Medulla oblongata (tissue), 1 donor: ENCODE results near the gene CUX1.

Experiments
- DNase-seq: peaks from one replicate; pipeline ENCODE4 v3.0.0-alpha.2; 2015; ENCODE audit errors: extremely low spot score

Gene CUX1

DNA sequence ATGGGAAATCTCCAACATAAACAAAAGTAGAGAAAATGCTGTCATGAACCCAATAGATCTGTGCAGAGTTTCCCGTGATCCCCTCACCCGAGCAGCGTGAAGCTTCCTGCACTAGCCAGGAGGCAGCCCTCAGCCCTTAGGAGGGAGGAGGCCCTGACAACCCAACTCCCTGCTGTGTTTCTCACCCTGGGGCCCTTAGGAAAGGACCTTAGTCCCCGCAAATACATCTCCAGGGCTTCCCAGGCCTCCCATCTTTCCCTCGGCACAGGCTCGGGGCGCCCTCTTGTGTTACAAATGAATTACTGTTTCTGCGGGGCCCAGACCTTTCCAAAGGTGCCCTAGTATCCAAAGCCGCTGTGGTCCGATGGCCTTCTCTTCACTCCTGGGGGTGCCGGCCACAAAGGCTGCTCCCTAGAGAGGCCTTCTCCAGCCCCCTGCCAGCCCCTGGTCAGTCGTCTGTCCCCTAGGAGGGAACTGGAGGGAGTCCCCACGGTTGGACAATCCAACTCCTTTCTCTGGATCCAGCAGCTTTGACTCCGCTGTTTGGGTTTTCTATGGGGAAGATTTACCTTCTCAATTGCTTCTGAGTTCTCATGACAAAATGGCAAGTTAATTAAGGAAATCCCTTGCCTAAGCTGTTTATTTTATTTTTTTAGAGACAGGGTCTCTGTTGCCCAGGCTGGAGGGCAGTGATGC lies 419.3 kb downstream of the CUX1 start:
- peak; percentile 78 for DNase-seq

DNA sequence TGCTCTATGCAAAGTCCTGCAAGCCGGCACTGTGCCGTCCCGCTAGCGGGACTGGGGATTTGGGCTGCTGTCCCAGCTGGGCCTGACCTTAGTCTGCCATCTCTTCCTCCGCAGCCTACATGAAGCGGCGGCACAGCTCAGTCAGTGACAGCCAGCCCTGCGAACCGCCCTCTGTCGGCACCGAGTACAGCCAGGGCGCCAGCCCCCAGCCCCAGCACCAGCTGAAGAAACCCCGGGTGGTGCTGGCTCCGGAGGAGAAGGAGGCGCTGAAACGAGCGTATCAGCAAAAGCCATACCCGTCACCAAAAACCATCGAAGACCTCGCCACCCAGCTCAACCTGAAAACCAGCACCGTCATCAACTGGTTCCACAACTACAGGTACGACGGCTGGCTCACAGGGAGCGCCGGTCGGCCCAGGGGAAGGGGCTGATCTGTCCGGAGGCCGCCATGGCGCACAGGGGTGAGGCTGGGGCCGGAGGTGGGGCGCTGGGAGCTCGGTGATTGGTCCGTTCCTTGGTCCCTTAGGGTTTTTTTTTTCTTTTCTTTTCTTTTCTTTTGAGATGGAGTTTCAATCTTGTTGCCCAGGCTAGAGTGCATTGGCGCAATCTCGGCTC lies 421.9 kb downstream of the CUX1 start:
- DNase-seq, result no peak

DNA sequence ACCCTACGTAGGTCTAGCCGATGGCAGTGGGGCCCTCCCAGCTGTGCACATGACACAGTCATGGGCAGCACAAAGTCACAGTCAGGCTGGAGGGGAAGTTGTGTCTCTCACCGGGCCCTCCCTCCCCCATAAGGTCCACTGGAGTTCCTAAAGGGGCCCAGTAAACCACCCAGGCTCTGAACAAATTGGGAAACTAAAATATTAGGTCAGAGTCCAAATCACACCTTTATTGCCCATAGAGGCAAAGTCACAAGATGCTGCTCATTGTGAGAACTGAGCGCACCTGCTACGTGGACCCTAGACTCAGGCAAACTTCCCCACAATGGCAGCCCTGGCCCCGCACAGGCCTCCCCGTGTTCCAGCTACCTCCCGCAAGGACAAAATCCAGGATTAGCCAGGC lies 424.0 kb downstream of the CUX1 start:
- DNase-seq, result no peak

DNA sequence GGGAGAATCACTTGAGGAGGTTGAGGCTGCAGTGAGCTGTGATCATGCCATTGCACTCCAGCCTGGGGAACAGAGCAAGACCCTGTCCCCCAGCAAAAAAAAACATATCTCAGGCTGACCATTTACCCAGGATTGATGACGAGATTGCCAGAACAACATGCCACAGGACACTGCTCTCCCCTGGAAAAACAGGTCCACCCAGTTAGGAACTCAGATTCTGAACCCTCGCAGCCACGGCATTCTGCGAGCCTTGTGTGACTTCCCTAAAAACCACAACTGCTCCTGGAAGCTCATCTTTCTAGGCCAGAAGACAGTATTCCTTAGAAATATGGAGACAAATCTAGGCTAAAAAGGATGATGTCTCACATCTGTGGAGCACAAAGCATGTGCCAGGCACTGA lies 427.2 kb downstream of the CUX1 start:
- DNase-seq, result no peak

DNA sequence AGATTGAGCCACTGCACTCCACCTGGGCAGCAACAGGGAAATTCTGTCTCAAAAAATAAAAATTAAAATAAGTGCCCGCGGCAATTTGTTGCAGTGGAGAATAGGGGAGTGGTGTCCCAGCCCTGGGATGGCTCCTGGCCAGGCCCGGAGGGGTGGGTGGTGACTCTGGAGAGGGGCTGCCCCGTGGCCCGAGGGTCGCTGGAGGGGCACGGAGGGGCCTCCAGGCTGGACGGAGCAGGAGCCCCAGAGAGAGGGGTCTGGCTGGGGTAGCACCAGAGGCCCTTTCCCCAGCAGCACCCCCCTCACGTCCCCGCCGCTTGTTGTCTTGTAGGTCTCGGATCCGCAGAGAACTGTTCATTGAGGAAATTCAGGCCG lies 430.6 kb downstream of the CUX1 start:
- no peak for DNase-seq

DNA sequence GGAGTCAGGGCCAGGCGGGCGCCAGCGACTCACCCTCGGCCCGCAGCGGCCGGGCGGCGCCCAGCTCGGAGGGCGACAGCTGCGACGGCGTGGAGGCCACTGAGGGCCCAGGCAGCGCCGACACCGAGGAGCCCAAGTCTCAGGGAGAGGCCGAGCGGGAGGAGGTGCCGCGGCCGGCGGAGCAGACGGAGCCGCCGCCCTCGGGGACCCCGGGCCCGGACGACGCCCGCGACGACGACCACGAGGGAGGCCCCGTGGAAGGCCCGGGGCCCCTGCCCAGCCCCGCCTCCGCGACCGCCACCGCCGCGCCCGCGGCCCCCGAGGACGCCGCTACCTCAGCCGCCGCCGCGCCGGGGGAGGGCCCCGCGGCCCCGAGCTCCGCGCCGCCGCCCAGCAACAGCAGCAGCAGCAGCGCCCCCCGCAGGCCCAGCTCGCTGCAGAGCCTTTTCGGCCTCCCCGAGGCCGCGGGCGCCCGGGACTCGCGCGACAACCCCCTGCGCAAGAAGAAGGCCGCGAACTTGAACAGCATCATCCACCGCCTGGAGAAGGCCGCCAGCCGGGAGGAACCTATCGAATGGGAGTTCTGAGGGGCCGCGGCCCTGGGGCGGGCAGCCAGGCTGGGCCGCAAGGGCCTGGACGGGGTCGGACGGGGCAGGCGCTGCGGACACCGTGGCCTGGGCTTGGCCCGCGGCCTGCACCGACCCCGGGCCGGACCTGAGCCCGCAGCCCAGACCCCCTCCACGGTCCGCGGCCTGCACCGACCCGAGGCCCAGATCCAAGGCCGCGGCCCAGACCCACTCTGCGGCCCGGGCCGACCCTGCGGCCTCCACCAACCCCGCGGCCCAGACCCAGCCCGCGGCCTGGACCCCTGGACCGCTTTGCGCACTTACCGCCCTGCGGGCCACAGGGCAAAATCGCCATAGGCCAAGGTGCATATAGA lies 431.3 kb downstream of the CUX1 start:
- DNase-seq, result no peak

DNA sequence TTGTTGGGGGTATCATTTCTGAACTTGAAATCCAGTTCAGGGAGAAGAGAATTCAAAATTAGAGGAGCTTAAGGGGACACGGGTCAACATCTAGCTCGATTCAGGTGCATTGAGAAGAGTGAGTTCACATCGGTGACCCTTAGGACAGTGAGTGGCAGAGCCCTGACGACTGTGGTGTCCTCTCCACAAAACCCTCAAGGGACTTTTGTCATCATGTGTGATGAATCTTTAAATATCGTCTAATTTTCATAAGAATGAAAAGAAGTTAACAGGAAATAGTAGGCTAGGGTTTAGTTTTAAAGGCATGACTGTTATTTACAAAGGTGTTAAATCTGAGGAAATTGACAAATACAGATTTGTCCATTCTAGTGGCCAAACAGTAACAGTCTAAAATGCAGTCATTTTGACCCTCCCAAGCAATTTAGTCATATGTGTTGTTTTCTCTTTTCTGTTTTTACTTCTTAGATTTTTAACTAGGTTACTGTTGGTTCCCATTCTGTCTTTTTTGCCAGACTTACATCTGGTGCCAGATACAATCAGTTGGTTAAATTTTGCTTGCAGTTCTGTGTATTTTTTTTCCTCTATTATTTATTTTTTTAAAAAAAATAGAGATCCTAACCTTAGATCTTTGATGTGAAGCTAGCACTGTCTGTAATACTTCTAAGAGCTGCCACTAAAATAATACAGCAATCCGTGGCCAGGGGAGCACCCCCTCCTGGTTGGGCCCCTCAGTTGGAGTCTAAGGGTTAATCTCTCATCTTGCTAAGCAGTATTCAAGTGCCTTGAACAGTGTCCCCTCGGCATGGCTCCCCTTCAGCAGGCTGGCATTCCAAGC lies 434.3 kb downstream of the CUX1 start:
- no peak for DNase-seq

DNA sequence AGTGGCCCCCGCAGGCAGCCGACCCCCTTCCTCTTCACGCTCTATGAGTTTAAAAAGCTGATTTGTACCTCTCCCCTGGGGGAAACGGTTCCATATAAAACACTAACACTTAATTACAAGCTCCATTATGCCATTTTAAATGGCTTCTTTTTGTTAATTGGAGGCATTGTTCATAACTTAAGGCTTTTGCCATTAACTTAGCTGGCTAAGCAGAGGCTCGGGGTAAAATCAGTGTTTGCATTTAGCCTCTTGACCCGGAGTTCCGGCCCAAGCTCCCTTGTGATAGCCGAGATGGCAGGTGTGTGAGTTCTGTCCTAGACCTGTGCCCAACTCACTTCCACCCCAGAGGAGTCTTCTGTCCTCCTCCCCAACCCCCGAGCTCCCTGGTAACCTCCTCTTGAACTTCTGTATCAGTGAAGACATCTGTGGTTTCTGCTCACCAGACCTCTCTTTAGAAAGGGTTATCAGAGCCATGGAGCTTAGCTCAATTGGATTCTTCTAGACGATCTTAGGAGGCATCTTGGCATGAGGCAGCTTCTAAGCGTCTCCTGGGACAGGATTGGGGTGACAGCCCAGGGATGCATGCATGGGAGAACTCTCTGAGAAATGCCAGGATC lies 435.0 kb downstream of the CUX1 start:
- DNase-seq, result no peak

DNA sequence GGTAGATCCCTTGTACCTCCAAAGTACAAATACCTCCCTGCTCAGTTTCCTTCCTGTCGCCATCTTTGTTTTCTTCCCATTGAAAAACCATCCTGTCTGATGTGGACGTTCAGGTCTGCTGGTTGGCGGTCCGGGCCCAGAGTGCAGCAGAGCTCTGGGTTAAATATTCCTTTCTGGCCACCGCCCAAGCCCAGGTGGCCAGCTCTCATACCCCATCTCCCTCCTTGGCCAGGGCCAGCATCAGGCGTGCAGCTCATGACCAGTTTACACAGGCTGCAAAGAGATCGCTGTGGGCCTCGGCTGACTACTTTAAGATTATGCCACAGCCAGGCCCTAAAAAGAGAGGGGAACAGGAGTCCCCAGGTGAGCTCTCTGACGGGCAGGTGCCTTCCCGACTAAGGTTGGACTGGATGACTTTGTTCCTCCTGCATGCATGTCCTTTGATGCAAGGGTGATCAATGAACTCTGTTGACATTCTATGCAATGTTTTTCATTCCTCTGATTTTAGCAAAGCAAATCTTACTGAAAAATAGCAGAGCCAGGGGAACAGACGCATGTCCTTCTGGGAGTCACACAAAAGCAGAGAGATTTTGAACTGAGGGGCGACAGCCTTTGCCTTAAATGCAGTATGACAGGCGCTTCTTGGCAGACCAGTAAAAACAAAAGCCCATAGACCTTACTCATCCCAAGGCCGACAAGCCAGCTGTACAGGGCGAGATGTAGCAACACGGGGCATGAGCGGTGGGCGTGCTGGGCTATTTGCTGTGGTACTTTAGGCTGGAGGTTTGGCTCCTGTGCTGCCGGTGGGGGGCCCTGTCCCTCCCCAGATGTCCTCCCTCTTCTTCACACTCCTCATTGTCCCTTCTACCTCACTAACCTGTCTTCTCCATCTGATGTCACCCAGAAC lies 435.9 kb downstream of the CUX1 start:
- no peak for DNase-seq

DNA sequence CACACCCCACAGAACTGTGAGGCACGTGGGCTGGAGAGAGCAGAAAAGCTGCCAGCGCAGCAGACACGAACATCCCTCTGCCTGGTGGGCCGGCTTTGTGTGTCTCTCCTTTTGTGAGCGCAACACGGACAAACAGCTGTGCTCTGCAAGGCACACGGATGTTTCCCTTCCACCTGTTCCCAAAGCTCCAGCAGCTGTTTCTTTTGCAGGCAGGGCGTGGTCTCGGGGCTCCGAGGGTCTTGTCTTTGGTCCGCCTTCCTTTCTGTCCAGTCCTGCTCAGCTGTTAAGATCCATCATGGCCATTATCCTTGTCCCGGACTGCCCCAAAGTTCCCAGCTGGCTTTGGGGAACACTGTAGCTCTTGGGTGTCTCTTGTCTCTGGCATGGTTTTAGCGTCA lies 436.5 kb downstream of the CUX1 start:
- DNase-seq, result no peak

DNA sequence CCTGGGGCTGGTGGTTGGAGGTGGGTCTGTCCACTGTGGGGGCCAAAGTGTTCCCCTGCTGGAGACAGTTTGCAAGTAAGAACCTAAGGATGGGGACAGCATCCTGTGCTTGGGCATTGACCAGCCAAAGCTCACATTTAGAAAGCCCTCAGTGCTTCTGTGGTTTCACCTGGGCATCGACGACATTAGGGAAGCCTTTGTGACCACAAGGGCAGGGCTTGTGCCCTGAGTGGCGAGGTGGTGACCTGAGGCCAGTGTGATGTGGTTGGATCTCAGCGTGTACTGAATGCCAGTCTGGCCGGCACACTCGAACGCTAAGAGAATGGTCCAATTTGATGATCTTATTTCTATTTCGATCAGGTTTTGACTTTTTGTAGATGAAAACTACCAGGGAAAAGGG lies 437.1 kb downstream of the CUX1 start:
- DNase-seq, result no peak

DNA sequence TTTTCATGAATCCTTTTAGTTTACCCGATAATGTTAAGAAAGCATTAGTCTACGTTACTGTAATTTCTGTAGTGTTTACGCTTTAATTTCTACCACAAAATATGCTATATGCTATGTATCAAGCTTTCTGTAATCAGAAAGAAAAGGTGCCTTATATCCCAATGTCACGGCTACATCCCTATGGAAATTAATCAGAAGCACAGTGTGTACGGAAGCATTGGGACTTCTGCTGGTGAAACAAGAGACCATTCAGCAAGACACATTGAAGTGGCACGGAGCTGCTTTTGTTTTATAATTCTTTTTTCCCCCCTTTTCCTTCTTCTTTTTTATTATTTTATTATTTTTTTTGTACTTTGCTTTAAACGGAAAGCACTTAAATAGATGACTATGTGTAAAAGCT lies 438.1 kb downstream of the CUX1 start:
- DNase-seq, result peak; percentile 38

DNA sequence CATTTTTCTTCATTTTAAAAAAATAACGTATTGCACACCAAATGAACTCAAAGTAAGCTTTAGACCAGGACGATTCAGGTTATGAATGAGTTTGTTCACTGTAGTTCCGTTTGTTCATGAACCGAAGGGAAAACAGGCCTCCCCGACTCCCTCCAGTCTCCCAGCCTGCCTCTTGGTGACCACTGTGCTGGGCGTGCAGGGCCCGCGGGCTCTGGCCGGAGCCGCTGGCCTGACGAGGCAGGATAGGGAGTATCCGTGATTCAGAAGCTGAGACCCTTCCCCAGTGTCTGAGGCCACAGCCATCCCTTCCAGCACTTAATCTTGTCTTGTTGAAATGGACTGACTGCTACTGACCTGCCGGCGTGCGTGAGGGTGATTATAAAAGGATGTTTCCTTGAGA lies 438.5 kb downstream of the CUX1 start:
- no peak for DNase-seq

DNA sequence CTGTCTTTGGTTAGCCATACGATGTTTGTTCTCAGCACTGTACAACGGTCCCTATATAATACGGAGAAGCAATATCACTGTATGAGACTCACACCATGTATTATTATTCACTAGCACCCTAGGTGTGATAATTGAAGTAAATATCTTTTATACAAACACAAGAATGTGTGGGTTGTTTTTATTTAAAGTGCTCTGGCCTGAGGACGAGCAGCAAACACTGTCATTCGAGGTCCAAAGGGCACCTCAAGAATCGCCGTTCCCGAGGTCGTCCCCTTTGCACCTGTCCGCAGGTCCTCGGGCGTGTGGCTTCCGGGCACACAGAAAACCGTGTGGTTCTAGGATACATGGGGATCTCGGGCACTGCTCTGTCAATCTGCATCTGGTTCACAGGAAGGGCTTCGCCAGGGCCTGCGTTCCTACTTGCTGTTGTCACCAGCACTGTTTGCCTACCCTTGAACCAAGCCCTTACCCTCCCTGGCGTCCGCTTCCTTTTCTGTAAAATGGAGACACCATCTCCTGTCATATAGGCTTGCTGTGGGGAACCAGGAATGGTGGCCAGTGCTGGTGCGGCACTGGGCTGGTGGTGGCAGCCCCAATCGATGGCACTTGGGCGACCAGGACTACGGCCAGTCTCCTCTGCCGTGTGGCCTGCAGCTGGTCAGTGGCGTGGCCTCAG lies 440.8 kb downstream of the CUX1 start:
- DNase-seq, result no peak

DNA sequence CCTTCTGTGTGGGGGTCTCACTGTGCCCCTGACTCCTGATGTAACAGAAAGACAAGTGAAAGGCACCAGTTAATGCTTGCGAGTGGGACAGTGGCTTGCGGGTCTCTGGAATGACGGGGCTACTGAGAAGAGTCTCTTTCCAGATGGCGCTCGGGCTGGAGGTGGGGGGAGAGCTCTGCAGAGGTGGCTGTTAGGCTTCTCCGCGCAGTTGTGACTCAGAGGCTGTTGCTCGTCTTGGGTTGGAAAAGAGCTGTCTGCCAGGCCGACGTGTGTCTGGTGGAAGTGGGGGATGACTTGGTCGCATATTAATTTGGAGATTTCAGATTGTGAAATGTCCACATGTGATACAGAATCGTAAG lies 441.3 kb downstream of the CUX1 start:
- no peak for DNase-seq

DNA sequence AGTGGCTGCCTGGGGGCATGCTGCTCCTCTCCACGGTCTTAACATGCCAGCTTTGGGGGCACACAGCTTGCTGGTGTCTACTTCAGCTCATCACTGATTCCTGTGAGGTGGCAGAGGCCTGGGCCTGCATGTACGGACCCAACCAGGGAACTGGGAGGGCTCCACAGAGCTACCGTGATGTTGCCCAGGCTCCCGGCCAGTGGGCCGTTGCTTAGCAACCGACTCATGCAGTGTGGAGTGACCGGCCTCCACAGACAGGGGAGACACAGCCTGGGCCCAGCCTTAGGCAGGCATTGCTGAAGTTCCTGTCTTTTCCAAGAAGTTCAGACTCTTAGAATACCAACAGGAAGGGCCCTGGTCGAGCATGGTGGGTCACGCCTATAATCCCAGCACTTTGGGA lies 443.4 kb downstream of the CUX1 start:
- DNase-seq, result peak; percentile 78

DNA sequence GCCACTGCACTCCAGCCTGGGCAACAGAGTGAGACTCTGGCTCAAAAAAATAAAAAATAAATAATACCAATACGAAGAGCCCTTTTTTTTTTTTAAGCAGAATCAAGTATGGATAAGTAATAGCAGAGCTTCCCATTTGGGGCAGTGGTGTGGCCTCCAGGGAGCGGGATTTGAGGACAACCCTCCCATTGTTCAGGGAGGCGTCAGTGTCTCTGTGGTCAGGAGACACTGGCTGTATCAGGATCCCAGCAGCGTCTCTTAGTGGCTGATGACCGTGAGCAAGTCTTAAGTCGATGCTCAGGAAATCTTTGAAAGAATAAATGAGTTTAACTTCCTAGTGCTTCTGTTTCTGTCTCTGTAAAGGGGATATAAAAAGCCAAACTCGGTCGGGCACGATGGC lies 444.0 kb downstream of the CUX1 start:
- peak; percentile 69 for DNase-seq

DNA sequence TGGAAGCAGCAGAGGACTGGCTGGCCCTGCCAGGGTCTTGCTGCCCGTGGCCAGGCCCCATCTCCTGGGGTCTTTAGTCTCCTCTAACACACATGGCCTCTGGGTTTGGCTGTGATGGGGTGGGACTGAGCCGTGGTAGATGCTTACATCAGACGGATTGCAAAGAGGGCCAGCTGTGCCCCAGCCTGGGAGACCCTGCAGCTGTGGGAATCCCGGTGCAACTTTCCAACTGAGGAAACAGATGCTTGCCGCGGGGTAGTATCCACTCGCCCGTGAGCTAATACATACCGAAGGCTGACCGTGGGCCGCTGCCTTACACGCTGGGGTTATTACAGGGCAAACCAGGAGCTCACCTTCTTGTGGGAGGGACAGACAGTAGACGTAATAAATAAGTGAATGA lies 445.1 kb downstream of the CUX1 start:
- DNase-seq, result no peak

DNA sequence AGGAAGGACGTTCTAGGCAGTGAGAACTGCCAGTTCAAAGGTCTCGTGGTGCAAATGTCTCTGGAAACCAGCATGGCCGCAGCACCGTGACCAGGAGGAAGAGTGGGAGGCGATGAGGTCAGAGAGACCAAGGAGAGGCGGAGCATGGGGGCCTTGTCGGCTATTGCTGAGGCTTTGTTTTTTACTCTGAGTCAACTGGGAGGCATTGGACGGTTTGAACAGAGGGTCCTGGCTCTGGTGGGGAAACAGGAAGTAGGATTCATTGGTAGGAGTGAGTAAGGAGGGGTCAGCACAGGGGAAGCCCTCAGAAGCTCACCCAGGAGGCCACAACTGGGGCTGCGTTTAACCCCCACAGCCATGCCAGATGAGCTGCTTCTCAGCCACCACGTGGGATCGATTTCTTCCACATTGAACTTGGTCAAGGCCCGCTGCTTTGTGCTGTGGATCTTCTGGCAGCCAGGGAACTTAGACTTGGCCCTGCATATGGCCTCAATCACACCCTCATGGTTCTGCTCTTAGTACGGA lies 447.0 kb downstream of the CUX1 start:
- DNase-seq, result no peak

DNA sequence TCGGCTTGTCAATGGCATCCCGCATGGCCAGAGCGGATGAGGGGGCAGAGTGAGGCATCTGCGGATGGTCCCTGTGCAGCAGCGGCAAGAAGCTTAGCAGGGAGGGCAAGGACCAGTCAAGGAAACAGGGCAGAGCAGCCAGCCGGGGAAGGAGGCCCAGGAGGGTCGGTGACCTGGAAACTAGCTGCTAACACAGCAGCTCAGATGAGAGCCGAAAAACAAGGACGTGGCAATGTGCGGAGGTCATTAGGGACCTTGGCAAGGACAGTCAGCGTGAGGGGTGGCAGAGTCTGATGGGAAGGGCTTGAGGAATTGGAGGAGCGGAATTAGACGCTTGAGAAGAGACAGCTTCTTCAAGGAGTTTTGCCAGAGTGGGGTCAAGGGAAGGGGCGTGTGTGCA lies 449.1 kb downstream of the CUX1 start:
- DNase-seq, result no peak
